ENCODE measurements around the gene TBPL1.
A peak's percentile ranks its signal among the peaks of the same experiment; 100 is the strongest.
"Not testable (repeated sequence)": the region's sequence is repeated elsewhere in the genome, so short reads cannot be mapped to it uniquely, and the experiment has no call there.

The TBPL1 gene

DNA sequence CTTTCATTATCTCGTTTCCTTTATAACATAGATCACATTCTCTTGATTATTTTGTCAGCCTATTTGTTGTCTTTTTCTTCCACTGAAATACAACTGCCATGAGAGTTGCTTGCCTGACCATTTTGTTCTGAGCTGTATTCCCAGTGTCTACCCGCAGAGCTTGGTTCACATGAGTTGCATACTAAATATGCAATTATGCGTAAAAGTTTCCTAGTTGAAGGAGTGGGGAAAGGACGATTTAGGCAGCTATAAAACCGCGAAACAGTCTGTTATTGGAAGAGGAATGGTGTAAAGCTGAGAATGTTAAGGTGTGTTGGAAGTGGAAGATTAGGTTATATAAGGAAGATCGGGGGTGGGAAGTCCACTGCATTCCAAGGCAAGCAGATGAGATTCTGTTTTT lies 8.8 kb downstream of the TBPL1 start:
- Mint-ChIP-seq H3K27me3 (no peaks in the 10 kb centered on the region), H3K27ac (no peak overlapping the region), H3K9me3 (no peaks in the 10 kb centered on the region), H3K4me3 (peak overlapping the region in 1 of 2 donors; percentile 7), H3K4me1 (peaks cover 78% of the 10 kb centered on the region)
- ATAC-seq (no peak), DNase-seq (no peak)

DNA sequence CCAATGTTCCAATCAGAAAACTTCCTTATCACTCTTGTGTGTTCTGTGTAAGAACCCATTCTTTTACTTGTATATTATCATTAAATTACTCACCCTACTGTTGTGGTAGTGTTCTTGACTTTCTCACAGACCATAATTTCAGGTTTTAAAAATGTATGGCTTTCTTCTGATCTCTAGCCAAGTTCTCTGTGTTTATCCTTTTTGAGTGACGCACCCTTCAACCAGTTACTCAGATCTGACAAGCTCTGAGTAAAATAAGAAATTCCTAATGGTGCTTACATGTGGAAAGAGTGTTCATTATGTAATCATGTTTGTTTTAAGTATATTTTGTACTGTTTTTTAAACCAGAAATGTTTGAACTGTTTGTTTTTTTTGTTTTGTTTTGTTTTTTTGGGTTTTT lies 11.0 kb downstream of the TBPL1 start:
- peaks cover 69% of the 10 kb centered on the region for H3K4me1 Mint-ChIP-seq
- no peaks in the 10 kb centered on the region for H3K9me3 Mint-ChIP-seq
- no peaks in the 10 kb centered on the region for H3K27me3 Mint-ChIP-seq

GRCh38 chr6:133964702-133965101 lies 11.7 kb downstream of the TBPL1 start:
- no peak for DNase-seq
- H3K4me1 Mint-ChIP-seq: peaks cover 64% of the 10 kb centered on the region
- no peaks in the 10 kb centered on the region for H3K9me3 Mint-ChIP-seq
- no peaks in the 10 kb centered on the region for H3K27me3 Mint-ChIP-seq
- H3K27ac Mint-ChIP-seq: peak overlapping the region; percentile 55 to 77
- H3K4me3 Mint-ChIP-seq: no peak overlapping the region
- ATAC-seq: no peak

More for the DNA sequence above, 11.0 kb downstream of the TBPL1 start:
- DNase-seq (no peak), ATAC-seq (peak; percentile 89)
- peak overlapping the region in 1 of 2 donors; percentile 10 for H3K4me3 Mint-ChIP-seq
- peak overlapping the region in 1 of 2 donors; percentile 22 for H3K27ac Mint-ChIP-seq

GRCh38 chr6:133965817-133966360 lies 12.9 kb downstream of the TBPL1 start:
- peaks cover 61% of the 10 kb centered on the region for H3K4me1 Mint-ChIP-seq
- DNase-seq (no peak), ATAC-seq (no peak)
- H3K27me3 Mint-ChIP-seq: no peaks in the 10 kb centered on the region
- no peaks in the 10 kb centered on the region for H3K9me3 Mint-ChIP-seq
- no peak overlapping the region for H3K4me3 Mint-ChIP-seq
- no peak overlapping the region for H3K27ac Mint-ChIP-seq

- H3K27ac Mint-ChIP-seq: peak overlapping the region in 1 of 2 donors; percentile 0
- no peaks in the 10 kb centered on the region for H3K27me3 Mint-ChIP-seq
- ATAC-seq: peak; percentile 64
- H3K9me3 Mint-ChIP-seq: no peaks in the 10 kb centered on the region
- no peak for DNase-seq
- peak overlapping the region in 1 of 2 donors; percentile 13 for H3K4me3 Mint-ChIP-seq
- H3K4me1 Mint-ChIP-seq: peaks cover 56% of the 10 kb centered on the region
These were observed 13.8 kb downstream of the TBPL1 start for GRCh38 chr6:133966654-133967329.

- ATAC-seq: no peak
- no peak overlapping the region for H3K4me3 Mint-ChIP-seq
- H3K9me3 Mint-ChIP-seq: no peaks in the 10 kb centered on the region
- no peaks in the 10 kb centered on the region for H3K27me3 Mint-ChIP-seq
- peaks cover 50% of the 10 kb centered on the region for H3K4me1 Mint-ChIP-seq
- H3K27ac Mint-ChIP-seq: no peak overlapping the region
- no peak for DNase-seq
These were observed 14.3 kb downstream of the TBPL1 start for GRCh38 chr6:133967347-133967746.

DNA sequence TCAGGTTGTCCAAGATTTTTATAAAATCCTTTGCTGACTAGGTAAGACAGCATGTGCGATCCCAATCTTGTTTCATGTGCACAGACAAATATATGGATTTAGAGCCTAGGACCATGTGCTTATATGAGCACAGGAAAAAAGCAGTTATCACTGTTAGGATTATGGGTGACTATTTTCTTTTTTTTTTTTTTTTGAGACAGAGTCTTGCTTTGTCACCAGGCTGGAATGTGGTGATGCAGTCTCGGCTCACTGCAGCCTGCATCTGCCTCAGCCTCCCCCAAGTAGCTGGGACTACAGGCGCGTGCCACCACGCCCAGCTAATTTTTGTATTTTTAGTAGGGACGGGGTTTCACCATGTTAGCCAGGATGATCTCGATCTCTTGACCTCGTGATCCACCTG lies 14.8 kb downstream of the TBPL1 start:
- not testable (repeated sequence) for DNase-seq

DNA sequence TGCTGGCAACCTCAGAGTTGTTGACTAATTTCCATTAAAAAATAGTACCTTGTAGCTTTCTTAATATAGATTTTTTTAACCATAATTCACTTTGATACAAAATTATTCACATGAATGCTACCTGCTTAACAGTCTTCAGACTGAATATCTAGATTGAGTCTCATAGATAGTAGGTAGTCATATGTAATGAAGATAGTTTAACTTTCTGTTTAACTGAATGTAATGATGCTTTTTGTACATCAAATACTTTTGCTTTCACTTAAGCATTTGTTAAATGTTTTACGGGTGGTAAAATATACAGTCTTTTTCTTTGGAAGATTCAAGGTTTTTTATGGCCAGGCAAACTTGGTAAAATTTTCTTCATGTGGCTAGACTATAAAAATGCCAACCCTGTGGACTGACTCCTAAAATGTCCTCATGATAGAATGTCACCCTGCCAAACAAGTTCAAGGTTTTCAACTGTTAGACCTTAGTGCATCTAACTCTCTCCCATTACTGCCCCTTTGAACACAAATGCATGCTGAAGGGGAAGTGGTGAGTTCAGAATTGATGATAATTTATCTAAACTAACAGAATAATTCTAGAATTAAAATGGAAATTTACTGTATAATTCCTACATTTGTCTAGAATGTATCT lies 16.4 kb downstream of the TBPL1 start:
- DNase-seq: no peak
- Mint-ChIP-seq H3K4me1 (peaks cover 46% of the 10 kb centered on the region), H3K9me3 (no peaks in the 10 kb centered on the region), H3K27me3 (no peaks in the 10 kb centered on the region), H3K4me3 (peak overlapping the region; percentile 6 to 40), H3K27ac (no peak overlapping the region)
- no peak for ATAC-seq

More for the DNA sequence above, 14.8 kb downstream of the TBPL1 start:
- H3K4me3 Mint-ChIP-seq, H3K9me3 Mint-ChIP-seq, H3K27ac Mint-ChIP-seq, H3K27me3 Mint-ChIP-seq, ATAC-seq: not testable (repeated sequence)
- peaks cover 46% of the 10 kb centered on the region for H3K4me1 Mint-ChIP-seq

GRCh38 chr6:133969921-133970295 lies 16.9 kb downstream of the TBPL1 start:
- peaks cover 41% of the 10 kb centered on the region for H3K4me1 Mint-ChIP-seq
- DNase-seq (no peak), ATAC-seq (no peak)
- H3K9me3 Mint-ChIP-seq: no peaks in the 10 kb centered on the region
- H3K27me3 Mint-ChIP-seq: no peaks in the 10 kb centered on the region
- H3K4me3 Mint-ChIP-seq: peak overlapping the region in 1 of 2 donors; percentile 8
- H3K27ac Mint-ChIP-seq: peak overlapping the region in 1 of 2 donors; percentile 44

DNA sequence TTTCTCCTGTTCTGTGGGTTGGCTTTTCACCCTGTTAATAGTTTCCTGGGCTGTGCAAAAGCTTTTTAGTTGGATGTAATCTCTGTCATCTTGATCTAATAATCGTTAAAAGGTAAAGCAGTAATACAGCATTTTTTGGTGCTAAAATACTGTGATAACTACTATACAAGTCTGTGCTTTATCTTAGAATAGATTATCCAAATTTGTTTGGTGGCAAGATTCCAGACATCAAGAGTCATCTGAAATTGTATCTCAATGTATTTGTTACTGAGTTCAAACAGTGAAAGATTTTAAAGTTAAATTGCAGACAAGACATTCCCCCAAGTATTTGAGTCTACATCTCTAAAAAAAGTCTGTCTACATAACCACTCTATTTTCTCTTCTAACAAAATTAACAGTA lies 18.8 kb downstream of the TBPL1 start:
- H3K4me3 Mint-ChIP-seq: no peak overlapping the region
- no peaks in the 10 kb centered on the region for H3K27me3 Mint-ChIP-seq
- ATAC-seq (no peak), DNase-seq (no peak)
- H3K4me1 Mint-ChIP-seq: peaks cover 26% of the 10 kb centered on the region
- H3K27ac Mint-ChIP-seq: no peak overlapping the region
- no peaks in the 10 kb centered on the region for H3K9me3 Mint-ChIP-seq

DNA sequence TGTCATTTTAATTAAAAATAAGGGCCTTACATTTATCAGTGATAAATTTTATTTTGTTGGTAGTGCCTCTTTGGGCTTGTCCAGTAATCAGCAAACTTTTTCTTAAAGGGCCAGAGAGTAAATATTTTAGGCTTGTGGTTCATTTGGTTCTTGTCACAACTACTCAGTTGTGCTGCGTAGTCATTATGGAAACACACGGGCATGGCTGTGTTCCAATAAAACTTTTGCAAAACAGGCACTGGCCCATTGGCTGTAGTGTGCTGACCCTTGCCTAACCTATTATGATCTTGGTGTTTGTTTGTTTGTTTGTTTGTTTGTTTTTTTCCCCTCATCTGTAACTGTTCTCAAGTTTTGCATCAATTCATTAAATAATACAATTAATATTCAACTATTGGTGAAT lies 19.4 kb downstream of the TBPL1 start:
- H3K4me1 Mint-ChIP-seq: peaks cover 24% of the 10 kb centered on the region
- DNase-seq (no peak), ATAC-seq (no peak)
- no peak overlapping the region for H3K4me3 Mint-ChIP-seq
- no peaks in the 10 kb centered on the region for H3K9me3 Mint-ChIP-seq
- no peak overlapping the region for H3K27ac Mint-ChIP-seq
- H3K27me3 Mint-ChIP-seq: no peaks in the 10 kb centered on the region

DNA sequence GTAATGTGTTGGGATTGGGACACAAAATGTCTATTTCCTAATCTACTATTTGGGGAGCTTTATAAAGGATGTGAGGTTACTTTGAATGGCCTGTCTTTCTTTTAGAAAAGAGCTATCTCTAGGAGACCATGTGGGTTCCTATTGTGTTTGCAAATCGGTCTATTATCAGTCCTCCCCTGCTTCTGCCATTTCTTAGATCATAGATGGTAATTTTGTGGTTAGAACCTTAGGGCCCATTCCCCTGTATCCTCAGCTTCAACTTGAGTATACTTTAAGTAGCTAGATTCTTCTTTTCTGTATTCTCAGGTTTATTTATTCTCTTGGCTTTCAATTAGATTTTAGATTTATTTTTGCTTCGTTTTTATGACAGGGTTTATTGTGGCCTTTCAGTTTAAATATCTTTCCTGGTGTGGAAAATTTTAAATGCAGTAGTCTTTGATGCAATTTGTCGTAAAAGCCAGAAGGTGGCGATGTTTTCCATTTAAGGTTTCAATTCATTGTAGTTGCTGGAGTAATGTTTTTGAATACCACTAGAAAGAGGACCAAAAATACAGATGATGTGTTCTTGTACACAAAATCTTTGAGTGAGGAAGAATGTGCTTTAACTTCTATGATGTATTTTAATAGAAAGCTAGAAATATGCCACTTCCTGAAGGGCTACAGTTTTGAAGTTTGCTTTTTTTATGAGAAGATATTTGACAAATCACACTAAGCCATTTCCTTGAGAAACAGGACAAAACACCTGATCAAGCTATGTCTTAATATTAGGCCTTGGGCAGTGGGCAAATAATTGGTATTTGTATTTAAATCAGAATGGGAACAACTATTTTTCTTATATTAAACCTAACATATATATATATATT lies 20.3 kb downstream of the TBPL1 start:
- ATAC-seq (peak; percentile 82), DNase-seq (no peak)
- H3K4me3 Mint-ChIP-seq: peak overlapping the region in 1 of 2 donors; percentile 51
- H3K27me3 Mint-ChIP-seq: no peaks in the 10 kb centered on the region
- no peaks in the 10 kb centered on the region for H3K9me3 Mint-ChIP-seq
- peaks cover 34% of the 10 kb centered on the region for H3K4me1 Mint-ChIP-seq
- no peak overlapping the region for H3K27ac Mint-ChIP-seq

- H3K4me1 Mint-ChIP-seq: peaks cover 22% of the 10 kb centered on the region
- H3K27ac Mint-ChIP-seq: no peak overlapping the region
- DNase-seq (no peak), ATAC-seq (no peak)
- no peak overlapping the region for H3K4me3 Mint-ChIP-seq
- no peaks in the 10 kb centered on the region for H3K27me3 Mint-ChIP-seq
- no peaks in the 10 kb centered on the region for H3K9me3 Mint-ChIP-seq
These were observed 25.2 kb downstream of the TBPL1 start for GRCh38 chr6:133977983-133978895.

DNA sequence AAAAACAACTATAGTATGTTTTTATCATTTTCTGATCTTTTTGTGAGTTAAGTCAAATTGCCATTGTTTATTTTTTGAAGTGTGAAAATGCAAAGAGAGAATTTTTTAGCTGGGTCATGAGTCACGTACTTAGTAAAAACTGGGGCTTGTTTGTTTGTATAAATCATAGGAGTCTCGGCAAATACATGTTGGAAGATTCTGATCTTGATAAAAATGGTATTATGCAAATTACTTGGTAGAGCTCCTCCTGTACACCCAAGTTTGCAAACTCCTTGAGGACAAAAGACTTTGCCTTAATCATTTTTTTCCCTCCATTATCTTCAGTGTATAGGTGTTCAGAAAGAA lies 25.8 kb downstream of the TBPL1 start:
- Mint-ChIP-seq H3K27me3 (no peaks in the 10 kb centered on the region), H3K27ac (no peak overlapping the region), H3K4me1 (peaks cover 23% of the 10 kb centered on the region), H3K9me3 (no peaks in the 10 kb centered on the region), H3K4me3 (no peak overlapping the region)
- ATAC-seq (no peak), DNase-seq (no peak)

Data from stimulated activated naive CD8-positive, alpha-beta T cell treated with anti-CD3 and anti-CD28 coated beads, Interleukin-15, amount 100 ng/mL, for 72 hours (primary cell).